GM15510 (cell line): ENCODE results near the gene AFF3.

Experiments used
- POLR2A ChIP-seq: IDR thresholded peaks from 3 replicates; pipeline ENCODE4 v1.6.1; 2011; ENCODE audit warnings: borderline replicate concordance; ENCODE audit not compliant: insufficient read length; ENCODE audit errors: extremely low read depth

Gene AFF3

GRCh38 chr2:99694331-99694730 lies 448.1 kb downstream of the AFF3 start:
- no peak for TF ChIP-seq POLR2A

GRCh38 chr2:99692785-99693184 lies 449.6 kb downstream of the AFF3 start:
- no peak for TF ChIP-seq POLR2A

GRCh38 chr2:99691926-99692325 lies 450.5 kb downstream of the AFF3 start:
- TF ChIP-seq POLR2A = no peak

GRCh38 chr2:99689145-99689742 lies 453.1 kb downstream of the AFF3 start:
- no peak for TF ChIP-seq POLR2A

GRCh38 chr2:99688699-99689098 lies 453.7 kb downstream of the AFF3 start:
- TF ChIP-seq POLR2A = no peak

- TF ChIP-seq POLR2A = no peak
These were observed 459.9 kb downstream of the AFF3 start for GRCh38 chr2:99682275-99683060.

- TF ChIP-seq POLR2A = no peak
These were observed 461.4 kb downstream of the AFF3 start for GRCh38 chr2:99680946-99681345.

- TF ChIP-seq POLR2A = no peak
These were observed 462.9 kb downstream of the AFF3 start for GRCh38 chr2:99679518-99679917.

GRCh38 chr2:99678625-99679024 lies 463.8 kb downstream of the AFF3 start:
- TF ChIP-seq POLR2A = no peak

- TF ChIP-seq POLR2A = no peak
These were observed 464.6 kb downstream of the AFF3 start for GRCh38 chr2:99677814-99678213.

- no peak for TF ChIP-seq POLR2A
These were observed 467.2 kb downstream of the AFF3 start for GRCh38 chr2:99675130-99675661.

GRCh38 chr2:99674090-99674489 lies 468.3 kb downstream of the AFF3 start:
- no peak for TF ChIP-seq POLR2A

- TF ChIP-seq POLR2A = no peak
These were observed 469.5 kb downstream of the AFF3 start for GRCh38 chr2:99672766-99673350.

GRCh38 chr2:99670768-99671734 lies 471.3 kb downstream of the AFF3 start:
- no peak for TF ChIP-seq POLR2A
